ENCODE measurements around the gene MYL1.

- TF ChIP-seq POLR2AphosphoS5 (IDR thresholded peaks at IDR 0.05) (no peak), EP300 (IDR thresholded peaks at IDR 0.05) (no peak)
Observed at GRCh38 chr2:210264282-210264681, 50.7 kb downstream of the MYL1 start.
